Activated T-helper 17 cell treated with anti-CD3 and anti-CD28 coated beads, Interleukin-2, amount 50 U/mL, for 72 hours (primary cell): ENCODE results near the gene PPIF. TPM values are rescaled to one million over a fixed set of nuclear protein-coding genes. Genes with fewer than 3 reads are reported as not detected.

Source experiments
- ATAC-seq: fragments of 150-1000 bp; cut with Tn5 transposase; replicated peaks from 2 replicates; pipeline ENCODE4 v1.10.0; 2021; ENCODE audit warnings: mild to moderate bottlenecking, moderate library complexity
- H3K27ac Mint-ChIP-seq: one replicate; pipeline ENCODE4 v1.8.0; 2022; ENCODE audit warnings: mixed read lengths
- H3K27me3 Mint-ChIP-seq: one replicate; pipeline ENCODE4 v1.8.0; 2022; ENCODE audit warnings: mixed read lengths
- H3K36me3 Mint-ChIP-seq: one replicate; pipeline ENCODE4 v1.8.0; 2022; ENCODE audit warnings: low read depth, mild to moderate bottlenecking, mixed read lengths
- H3K4me1 Mint-ChIP-seq: one replicate; pipeline ENCODE4 v1.8.0; 2022; ENCODE audit warnings: mixed read lengths
- H3K4me3 Mint-ChIP-seq: one replicate; pipeline ENCODE4 v1.8.0; 2022; ENCODE audit warnings: mild to moderate bottlenecking, mixed read lengths
- H3K9me3 Mint-ChIP-seq: one replicate; pipeline ENCODE4 v1.8.0; 2022; ENCODE audit warnings: mixed read lengths
- total RNA-seq, 2 donors: library from RNA; stranded (reverse); gene quantifications; one replicate each; pipeline ENCODE4 v1.2.3, GENCODE V29; 2022

Gene PPIF
- total RNA-seq, 2 donors from 2014 or later, result 73.7 to 170 TPM

DNA sequence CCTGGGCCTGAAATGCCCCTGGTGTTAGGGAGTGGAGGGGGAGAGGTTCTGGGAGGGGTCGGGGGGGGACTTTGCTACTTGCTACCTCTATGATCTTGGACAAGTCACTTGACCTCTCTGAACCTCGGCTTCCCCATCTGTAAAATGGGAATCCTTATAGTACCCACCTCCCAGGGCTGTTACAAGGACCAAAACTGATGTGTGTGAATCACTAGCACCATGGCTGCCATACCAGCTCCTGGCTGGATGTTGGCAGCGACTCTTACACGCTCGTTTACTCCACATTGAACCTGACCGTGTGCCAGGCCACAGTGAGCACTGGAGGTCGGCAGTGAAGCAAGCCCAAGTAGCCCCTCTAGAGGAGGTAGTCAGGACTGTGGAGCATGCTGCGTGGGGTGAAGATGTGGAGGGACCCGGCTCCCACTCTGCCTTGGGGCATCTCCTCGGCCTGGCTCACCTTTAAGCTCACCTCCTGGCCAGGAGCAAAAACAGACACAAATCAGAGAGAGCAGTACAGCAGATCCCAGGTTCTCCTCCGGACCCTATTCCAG, 28.9 kb downstream of the PPIF start:
- Mint-ChIP-seq H3K36me3 (no peaks in the 10 kb centered on the region), H3K9me3 (peaks cover 3% of the 10 kb centered on the region), H3K27ac (no peak overlapping the region), H3K4me1 (no peaks in the 10 kb centered on the region), H3K27me3 (no peaks in the 10 kb centered on the region), H3K4me3 (no peak overlapping the region)
- no peak for ATAC-seq

DNA sequence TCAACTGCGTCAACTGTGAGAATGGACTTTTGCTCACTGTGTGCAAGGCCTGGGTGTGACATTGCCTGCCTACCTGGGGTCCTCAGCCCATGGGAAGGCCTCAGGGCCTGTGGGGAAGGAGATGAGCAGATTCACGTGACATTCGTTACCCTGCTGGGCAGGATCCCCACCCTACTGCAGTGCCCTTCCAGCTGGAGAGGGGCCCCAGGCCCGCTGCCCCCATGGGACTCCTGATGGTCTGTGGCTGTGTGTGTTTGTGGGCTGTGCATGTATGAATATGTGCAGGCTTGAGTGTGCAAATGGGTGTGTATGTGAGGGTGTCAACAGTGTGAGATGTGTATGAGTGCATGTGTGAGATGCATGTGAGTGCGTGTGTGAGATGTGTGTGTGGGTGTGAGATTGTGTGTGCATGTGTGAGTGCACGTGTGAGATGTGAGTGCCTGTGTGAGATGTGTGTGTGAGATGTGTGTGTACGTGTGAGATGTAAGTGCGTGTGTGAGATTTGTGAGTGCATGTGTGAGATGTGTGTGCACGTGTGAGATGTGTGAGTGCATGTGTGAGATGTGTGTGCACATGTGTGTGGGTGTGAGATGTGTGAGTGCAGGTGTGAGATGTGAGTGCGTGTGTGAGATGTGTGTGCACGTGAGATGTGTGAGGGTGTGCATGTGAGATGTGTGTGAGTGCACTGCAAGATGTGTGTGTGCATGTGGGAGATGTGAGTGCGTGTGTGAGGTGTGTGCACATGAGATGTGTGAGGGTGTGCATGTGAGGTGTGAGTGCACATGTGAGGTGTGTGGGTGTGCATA, 29.7 kb downstream of the PPIF start:
- Mint-ChIP-seq H3K36me3 (no peaks in the 10 kb centered on the region), H3K9me3 (no peaks in the 10 kb centered on the region), H3K4me3 (no peak overlapping the region), H3K4me1 (no peaks in the 10 kb centered on the region), H3K27me3 (no peaks in the 10 kb centered on the region), H3K27ac (no peak overlapping the region)
- ATAC-seq, result no peak

- Mint-ChIP-seq H3K4me1 (no peaks in the 10 kb centered on the region), H3K36me3 (no peaks in the 10 kb centered on the region), H3K27me3 (no peaks in the 10 kb centered on the region), H3K4me3 (no peak overlapping the region), H3K9me3 (no peaks in the 10 kb centered on the region), H3K27ac (no peak overlapping the region)
- ATAC-seq, result no peak
Measured at GRCh38 chr10:79377557-79378382, 30.5 kb downstream of the PPIF start.

DNA sequence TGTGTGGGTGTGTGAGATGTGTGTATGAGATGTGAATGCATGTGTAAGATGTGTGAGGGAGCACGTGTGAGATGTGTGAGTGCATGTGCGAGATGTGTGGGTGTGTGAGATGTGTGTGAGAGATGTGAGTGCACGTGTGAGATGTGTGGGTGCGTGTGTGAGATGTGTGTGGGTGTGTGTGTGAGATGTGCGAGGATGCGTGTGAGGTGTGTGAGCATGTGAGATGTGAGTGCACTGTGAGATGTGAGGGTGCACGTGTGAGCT, 31.0 kb downstream of the PPIF start:
- no peak overlapping the region for H3K27ac Mint-ChIP-seq
- H3K4me1 Mint-ChIP-seq, result no peaks in the 10 kb centered on the region
- H3K36me3 Mint-ChIP-seq, result no peaks in the 10 kb centered on the region
- no peaks in the 10 kb centered on the region for H3K27me3 Mint-ChIP-seq
- ATAC-seq, result no peak
- H3K4me3 Mint-ChIP-seq, result no peak overlapping the region
- no peaks in the 10 kb centered on the region for H3K9me3 Mint-ChIP-seq

DNA sequence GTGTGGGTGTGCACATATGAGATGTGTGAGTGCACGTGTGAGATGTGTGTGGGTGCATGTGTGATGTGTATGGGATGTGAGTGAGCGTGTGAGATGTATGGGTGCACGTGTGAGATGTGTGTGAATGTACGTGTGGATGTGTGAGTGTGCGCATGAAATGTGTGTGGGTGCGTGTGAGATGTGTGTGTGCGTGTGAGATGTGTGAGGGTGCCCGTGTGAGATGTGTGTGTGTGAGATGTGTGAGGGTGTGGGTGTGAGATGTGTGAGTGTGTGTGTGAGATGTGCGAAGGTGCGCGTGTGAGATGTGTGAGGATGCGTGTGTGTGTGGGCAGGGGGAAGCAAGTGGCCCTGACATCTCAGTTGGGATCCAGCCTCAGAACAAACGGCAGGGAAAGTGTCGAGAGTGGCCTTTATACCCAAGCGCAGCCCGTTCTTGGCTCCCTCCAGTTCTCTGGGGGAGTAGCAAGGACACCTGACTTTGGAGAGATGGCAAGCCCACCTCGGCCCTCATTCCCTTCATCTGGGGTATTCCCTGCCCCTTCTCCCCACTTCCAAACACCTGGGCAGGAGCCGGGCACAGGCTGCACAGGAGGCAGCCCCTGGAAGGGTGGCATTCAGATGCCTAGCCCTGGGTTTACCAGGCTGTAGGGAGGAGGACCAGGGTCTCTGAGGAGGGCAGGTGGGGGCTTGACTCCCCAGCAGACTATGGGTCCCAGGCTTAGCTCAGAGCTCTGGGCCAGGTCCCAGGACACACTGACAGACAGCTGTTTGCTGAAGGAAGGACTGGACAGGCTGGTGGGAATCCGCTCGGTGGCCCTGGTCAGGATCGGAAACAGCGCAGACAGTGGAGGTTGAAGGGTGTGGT, 31.6 kb downstream of the PPIF start:
- no peak overlapping the region for H3K27ac Mint-ChIP-seq
- H3K4me1 Mint-ChIP-seq, result no peaks in the 10 kb centered on the region
- no peak for ATAC-seq
- H3K27me3 Mint-ChIP-seq, result no peaks in the 10 kb centered on the region
- no peaks in the 10 kb centered on the region for H3K9me3 Mint-ChIP-seq
- H3K36me3 Mint-ChIP-seq, result no peaks in the 10 kb centered on the region
- no peak overlapping the region for H3K4me3 Mint-ChIP-seq

GRCh38 chr10:79379512-79380124, 32.3 kb downstream of the PPIF start:
- no peak for ATAC-seq
- H3K27ac Mint-ChIP-seq, result no peak overlapping the region
- no peaks in the 10 kb centered on the region for H3K4me1 Mint-ChIP-seq
- no peaks in the 10 kb centered on the region for H3K36me3 Mint-ChIP-seq
- H3K9me3 Mint-ChIP-seq, result no peaks in the 10 kb centered on the region
- H3K4me3 Mint-ChIP-seq, result no peak overlapping the region
- H3K27me3 Mint-ChIP-seq, result no peaks in the 10 kb centered on the region

- Mint-ChIP-seq H3K9me3 (no peaks in the 10 kb centered on the region), H3K4me1 (no peaks in the 10 kb centered on the region), H3K36me3 (no peaks in the 10 kb centered on the region), H3K27ac (no peak overlapping the region), H3K4me3 (no peak overlapping the region), H3K27me3 (no peaks in the 10 kb centered on the region)
- no peak for ATAC-seq
Measured at GRCh38 chr10:79380125-79380945, 33.1 kb downstream of the PPIF start.

DNA sequence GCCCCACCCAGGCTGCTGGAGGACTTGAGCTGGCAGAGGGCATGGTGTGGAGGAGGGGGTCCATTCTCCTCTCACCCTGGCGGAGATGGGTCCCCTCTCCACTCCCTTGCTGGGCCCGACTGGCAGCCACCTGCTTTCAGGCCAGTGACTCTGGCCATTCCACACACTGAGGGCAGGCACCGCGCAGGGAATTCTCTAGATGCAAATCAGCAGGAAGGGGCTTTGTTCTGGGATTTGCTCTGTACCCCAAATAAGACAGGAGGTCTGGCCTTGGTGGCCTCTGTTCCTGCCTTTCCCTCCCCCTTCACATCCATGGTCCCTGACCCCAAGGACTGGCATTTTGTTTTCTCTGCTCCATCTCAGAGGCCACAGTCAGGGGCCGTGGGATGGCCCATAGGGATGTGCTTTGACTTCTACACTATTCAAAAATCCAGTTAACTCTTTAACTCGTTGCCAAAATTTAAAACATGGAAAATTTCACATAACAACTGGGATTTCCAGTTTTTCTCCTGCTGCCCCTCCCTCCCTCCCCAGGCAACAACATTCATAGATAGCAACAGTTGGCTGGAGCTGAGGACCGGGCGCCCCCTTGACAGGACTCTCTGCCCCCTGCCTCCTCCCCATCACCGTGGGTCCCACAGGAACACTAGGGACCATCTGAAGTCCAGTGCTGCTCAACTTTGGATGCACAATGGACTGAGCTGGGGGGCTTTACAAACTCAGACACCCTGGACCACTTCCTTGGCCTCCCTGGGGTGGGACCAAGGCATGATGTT, 33.9 kb downstream of the PPIF start:
- no peak overlapping the region for H3K27ac Mint-ChIP-seq
- no peaks in the 10 kb centered on the region for H3K36me3 Mint-ChIP-seq
- no peak overlapping the region for H3K4me3 Mint-ChIP-seq
- no peak for ATAC-seq
- H3K4me1 Mint-ChIP-seq, result no peaks in the 10 kb centered on the region
- no peaks in the 10 kb centered on the region for H3K27me3 Mint-ChIP-seq
- no peaks in the 10 kb centered on the region for H3K9me3 Mint-ChIP-seq

- ATAC-seq, result no peak
- H3K4me3 Mint-ChIP-seq, result no peak overlapping the region
- no peak overlapping the region for H3K27ac Mint-ChIP-seq
- H3K36me3 Mint-ChIP-seq, result no peaks in the 10 kb centered on the region
- H3K4me1 Mint-ChIP-seq, result no peaks in the 10 kb centered on the region
- H3K27me3 Mint-ChIP-seq, result no peaks in the 10 kb centered on the region
- no peaks in the 10 kb centered on the region for H3K9me3 Mint-ChIP-seq
Measured at GRCh38 chr10:79381804-79382221, 34.5 kb downstream of the PPIF start.

DNA sequence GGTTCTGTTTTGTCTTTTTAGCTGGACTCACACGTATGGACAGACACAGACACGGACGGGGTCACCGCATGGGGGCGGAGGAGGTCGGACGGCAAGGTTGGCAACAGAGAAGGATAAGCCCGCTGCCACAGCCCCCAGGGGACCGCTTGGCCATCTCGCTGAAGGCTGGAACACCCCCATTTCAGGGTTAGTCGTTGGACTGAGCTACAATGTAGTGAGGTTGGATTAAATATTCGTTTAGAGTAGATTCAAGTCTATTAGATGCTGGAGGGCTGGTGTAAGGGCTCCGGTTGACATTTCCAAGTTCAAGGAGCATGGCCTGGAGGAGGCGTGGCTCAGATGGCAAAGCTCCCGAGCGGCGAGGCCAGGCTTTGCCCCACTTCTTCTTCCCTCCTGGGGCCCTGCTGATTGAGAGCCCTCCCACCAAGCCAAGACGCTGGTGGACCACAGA, 35.2 kb downstream of the PPIF start:
- no peak overlapping the region for H3K4me3 Mint-ChIP-seq

DNA sequence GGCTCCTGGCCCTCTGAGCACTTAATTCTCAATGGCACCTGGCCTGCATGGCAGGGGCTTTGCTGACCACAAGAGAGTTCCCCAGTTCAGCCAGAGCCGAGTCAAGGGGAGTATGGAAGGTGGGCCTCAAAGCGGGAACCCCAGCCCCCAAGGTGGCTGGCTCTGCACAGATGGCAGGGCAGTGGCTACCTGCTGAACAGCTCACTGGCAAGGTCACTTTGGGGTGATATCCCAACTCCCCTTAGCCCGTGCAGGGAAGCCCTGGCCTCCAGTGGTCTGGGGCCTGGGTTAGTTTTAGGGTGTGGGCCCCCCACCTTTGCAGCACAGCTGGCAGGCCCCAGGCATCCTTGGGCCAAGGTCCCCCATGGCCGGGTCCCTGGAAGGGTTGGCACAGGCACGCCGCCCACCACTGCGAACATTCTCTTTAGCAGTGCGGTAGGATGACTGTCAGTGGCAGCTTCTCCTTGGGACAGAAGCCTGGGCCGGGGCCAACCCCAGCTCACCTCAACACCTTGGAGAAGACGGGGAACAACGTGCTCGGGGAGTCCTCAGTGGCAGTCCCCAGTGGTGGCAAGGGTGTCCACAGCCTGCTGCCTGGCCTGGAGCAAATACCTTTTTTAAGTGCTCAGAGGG, 36.8 kb downstream of the PPIF start:
- Mint-ChIP-seq H3K9me3 (no peaks in the 10 kb centered on the region), H3K36me3 (no peaks in the 10 kb centered on the region), H3K4me1 (no peaks in the 10 kb centered on the region), H3K4me3 (no peak overlapping the region), H3K27me3 (no peaks in the 10 kb centered on the region), H3K27ac (no peak overlapping the region)
- ATAC-seq, result no peak

More for the DNA sequence above, 35.2 kb downstream of the PPIF start:
- Mint-ChIP-seq H3K9me3 (no peaks in the 10 kb centered on the region), H3K27ac (no peak overlapping the region), H3K36me3 (no peaks in the 10 kb centered on the region), H3K27me3 (no peaks in the 10 kb centered on the region), H3K4me1 (no peaks in the 10 kb centered on the region)
- no peak for ATAC-seq

GRCh38 chr10:79384773-79385391, 37.6 kb downstream of the PPIF start:
- Mint-ChIP-seq H3K27me3 (no peaks in the 10 kb centered on the region), H3K4me3 (no peak overlapping the region), H3K4me1 (no peaks in the 10 kb centered on the region), H3K9me3 (no peaks in the 10 kb centered on the region), H3K27ac (no peak overlapping the region), H3K36me3 (no peaks in the 10 kb centered on the region)
- ATAC-seq, result no peak
